CD4-positive, alpha-beta T cell treated with Interleukin-10 for 1 hour (primary cell): ENCODE data around the gene EXOC6B.

Experiments used
- DNase-seq: peaks from one replicate; pipeline ENCODE4 v3.0.0-alpha.2; 2020

Gene EXOC6B

GRCh38 chr2:72198532-72199241 is 627.1 kb downstream of the EXOC6B start:
- DNase-seq, result no peak

- no peak for DNase-seq
Measured at GRCh38 chr2:72193723-72194122, 632.1 kb downstream of the EXOC6B start.

- DNase-seq, result no peak
Measured at GRCh38 chr2:72191441-72191840, 634.4 kb downstream of the EXOC6B start.

- DNase-seq, result no peak
Measured at GRCh38 chr2:72185206-72185605, 640.6 kb downstream of the EXOC6B start.

GRCh38 chr2:72183466-72183865 is 642.4 kb downstream of the EXOC6B start:
- DNase-seq, result no peak

- no peak for DNase-seq
Measured at GRCh38 chr2:72183016-72183415, 642.8 kb downstream of the EXOC6B start.

- DNase-seq, result no peak
Measured at GRCh38 chr2:72182547-72182946, 643.3 kb downstream of the EXOC6B start.

GRCh38 chr2:72181616-72182015 is 644.2 kb downstream of the EXOC6B start:
- no peak for DNase-seq

GRCh38 chr2:72180351-72180750 is 645.5 kb downstream of the EXOC6B start:
- no peak for DNase-seq

GRCh38 chr2:72178551-72178950 is 647.3 kb downstream of the EXOC6B start:
- no peak for DNase-seq

GRCh38 chr2:72176281-72176680 is 649.6 kb downstream of the EXOC6B start:
- DNase-seq, result no peak

GRCh38 chr2:72175636-72176035 is 650.2 kb downstream of the EXOC6B start:
- no peak for DNase-seq

GRCh38 chr2:72173640-72174321 is 652.1 kb downstream of the EXOC6B start:
- DNase-seq, result no peak

GRCh38 chr2:72172478-72172877 is 653.4 kb downstream of the EXOC6B start:
- DNase-seq, result no peak

- DNase-seq, result no peak
Measured at GRCh38 chr2:72166279-72166678, 659.6 kb downstream of the EXOC6B start.

GRCh38 chr2:72165792-72166191 is 660.0 kb downstream of the EXOC6B start:
- no peak for DNase-seq

GRCh38 chr2:72162574-72162973 is 663.3 kb downstream of the EXOC6B start:
- no peak for DNase-seq

GRCh38 chr2:72159211-72159993 is 666.4 kb downstream of the EXOC6B start:
- DNase-seq, result no peak

- DNase-seq, result no peak
Measured at GRCh38 chr2:72157871-72158771, 667.7 kb downstream of the EXOC6B start.

GRCh38 chr2:72156872-72157271 is 669.0 kb downstream of the EXOC6B start:
- no peak for DNase-seq

GRCh38 chr2:72155737-72156136 is 670.1 kb downstream of the EXOC6B start:
- DNase-seq, result no peak

- no peak for DNase-seq
Measured at GRCh38 chr2:72155151-72155550, 670.7 kb downstream of the EXOC6B start.
